B cell (primary cell): ENCODE measurements around the gene UBR2. TPM values are rescaled to one million over a fixed set of nuclear protein-coding genes. Genes with fewer than 3 reads are reported as not detected.

Experiments
- ATAC-seq: fragments of 200-7000 bp; cut with Tn5 transposase; one replicate; pipeline ENCODE4 v1.10.0; 2021; ENCODE audit warnings: low read depth, mild to moderate bottlenecking, moderate number of reproducible peaks, moderate library complexity
- CTCF ChIA-PET: fragments of 350-600 bp; sonication (Branson Sonifier 250); formaldehyde crosslinking; loops from one replicate; lab custom pipeline; 2021; ENCODE audit warnings: antibody characterized with exemption, inconsistent platforms; lab: Charles Lee
- POLR2A ChIA-PET: fragments of 350-600 bp; sonication (Branson Sonifier 250); formaldehyde crosslinking; loops from one replicate; lab custom pipeline; 2021; ENCODE audit warnings: antibody characterized with exemption; lab: Charles Lee
- DNase-seq: peaks from one replicate; pipeline ENCODE4 v3.0.0; 2013
- H2AFZ ChIP-seq: 2 replicates; pipeline ENCODE4 v1.6.1; 2012; ENCODE audit warnings: mild to moderate bottlenecking, low read depth, low read length; ENCODE audit not compliant: insufficient read depth, poor library complexity, severe bottlenecking
- H3K27ac ChIP-seq, 2 donors: 1 replicate in 1 of 2; 2 replicates in 1 of 2; pipeline ENCODE4 v1.5.1; 2012 to 2013; ENCODE audit warnings: low read length in 2 of 2, mild to moderate bottlenecking in 2 of 2, moderate library complexity in 1 of 2
- H3K27me3 ChIP-seq, 4 experiments: fragments of 200-600 bp in 1 of 4; sonication (generic) in 1 of 4; replicated peaks in 1 of 4; 1 replicate in 2 of 4; 2 replicates in 2 of 4; pipeline versions ENCODE4 v1.6.1 to v1.7.0; 2013 to 2016; ENCODE audit warnings: low read length in 3 of 4, mild to moderate bottlenecking in 2 of 4, mixed read lengths in 1 of 4, moderate library complexity in 1 of 4; ENCODE audit not compliant: insufficient read depth in 4 of 4, control insufficient read depth in 3 of 4; ENCODE audit errors: control extremely low read depth in 1 of 4
- H3K36me3 ChIP-seq, 2 experiments: replicated peaks in 1 of 2; 1 replicate in 1 of 2; 2 replicates in 1 of 2; pipeline versions ENCODE4 v1.6.1 to v1.7.1; 2013; ENCODE audit warnings: low read length in 1 of 2; ENCODE audit not compliant: insufficient read depth in 2 of 2, control insufficient read depth in 1 of 2; ENCODE audit errors: control extremely low read depth in 1 of 2, extremely low read depth in 1 of 2
- H3K4me1 ChIP-seq, 2 donors: fragments of 200-600 bp in 1 of 2; sonication (generic) in 1 of 2; 1 replicate in 1 of 2; 2 replicates in 1 of 2; pipeline versions ENCODE4 v1.5.1 to v1.6.1; 2013 to 2017; ENCODE audit warnings: low read length in 2 of 2; ENCODE audit not compliant: control insufficient read depth in 2 of 2, insufficient read depth in 2 of 2
- H3K4me2 ChIP-seq: replicated peaks from 2 replicates; pipeline ENCODE3; 2012; ENCODE audit warnings: mild to moderate bottlenecking, low read depth, low read length; ENCODE audit not compliant: poor library complexity, severe bottlenecking
- H3K4me3 ChIP-seq, 5 experiments: fragments of 200-600 bp in 1 of 5; sonication (generic) in 1 of 5; 1 replicate in 3 of 5; 2 replicates in 2 of 5; pipeline versions ENCODE4 v1.5.1 to v1.7.0; 2011 to 2016; ENCODE audit warnings: low read length in 4 of 5, mild to moderate bottlenecking in 4 of 5, low read depth in 2 of 5, control low read depth in 1 of 5, moderate library complexity in 1 of 5; ENCODE audit not compliant: insufficient read depth in 1 of 5; ENCODE audit errors: control extremely low read depth in 1 of 5, extremely low read depth in 1 of 5
- H3K79me2 ChIP-seq: fragments of 200-600 bp; sonication (generic); one replicate; pipeline ENCODE4 v1.6.0; 2016; ENCODE audit warnings: low read length; ENCODE audit not compliant: control insufficient read depth, insufficient read depth
- H3K9ac ChIP-seq: fragments of 200-600 bp; sonication (generic); 2 replicates; pipeline ENCODE4 v1.6.1; 2017; ENCODE audit warnings: mild to moderate bottlenecking, low read length, moderate library complexity
- H3K9me3 ChIP-seq, 3 donors: one replicate each; pipeline versions ENCODE4 v1.6.1 to v1.7.1; 2013; ENCODE audit warnings: low read length in 2 of 3; ENCODE audit not compliant: control insufficient read depth in 2 of 3, insufficient read depth in 1 of 3; ENCODE audit errors: control extremely low read depth in 1 of 3
- H4K20me1 ChIP-seq: 2 replicates; pipeline ENCODE4 v1.6.0; 2012; ENCODE audit warnings: mild to moderate bottlenecking, low read length; ENCODE audit not compliant: insufficient read depth, control insufficient read depth, poor library complexity, severe bottlenecking
- H3K27ac Mint-ChIP-seq: one replicate; pipeline ENCODE4 v1.8.0; 2021; ENCODE audit warnings: mixed read lengths
- H3K27me3 Mint-ChIP-seq: one replicate; pipeline ENCODE4 v1.8.0; 2021; ENCODE audit warnings: mixed read lengths
- H3K4me1 Mint-ChIP-seq: one replicate; pipeline ENCODE4 v1.8.0; 2021; ENCODE audit warnings: mixed read lengths
- H3K4me3 Mint-ChIP-seq: one replicate; pipeline ENCODE4 v1.8.0; 2021; ENCODE audit warnings: mixed read lengths
- H3K9me3 Mint-ChIP-seq: one replicate; pipeline ENCODE4 v1.8.0; 2022; ENCODE audit warnings: mixed read lengths; ENCODE audit not compliant: insufficient read depth
- CTCF ChIP-seq: fragments of 200-600 bp; IDR thresholded peaks from one replicate; pipeline ENCODE4 v1.8.0; 2022; ENCODE audit warnings: antibody characterized with exemption, mild to moderate bottlenecking
- EZH2 ChIP-seq: IDR thresholded peaks from 2 replicates; pipeline ENCODE4 v1.6.1; 2012; ENCODE audit warnings: borderline replicate concordance, low read depth, mild to moderate bottlenecking, moderate library complexity, low read length; ENCODE audit not compliant: insufficient read depth, poor library complexity, severe bottlenecking
- WGBS: methylation state at CpG from one replicate; pipeline ENCODE4 v1.1.5; 2013; ENCODE audit warnings: missing lambda C conversion rate; ENCODE audit not compliant: insufficient coverage; 5-methylcytosine and 5-hydroxymethylcytosine counted together
- intact Hi-C: fragments of 100-400 bp; cut with micrococcal nuclease; formaldehyde crosslinking; loops from one replicate; pipeline ENCODE4 v1.10.0; 2022
- polyA plus RNA-seq: library from polyadenylated mRNA; depleted of rRNA; stranded (reverse); fragments of >200 nt; gene quantifications from 2 replicates; pipeline ENCODE4 v1.2.3, GENCODE V29; 2012
- total RNA-seq, 2 donors: library from RNA; stranded (reverse); fragments of 120-200 nt in 1 of 2; gene quantifications; 1 replicate in 1 of 2; 2 replicates in 1 of 2; pipeline versions ENCODE4 v1.2.3 to v1.2.4, GENCODE V29; 2013 to 2022

The UBR2 gene
- total and polyA plus RNA-seq, 2 donors (not counting 1 experiment from before 2014, with no cell fraction given): 9.7 to 56.2 TPM

DNA sequence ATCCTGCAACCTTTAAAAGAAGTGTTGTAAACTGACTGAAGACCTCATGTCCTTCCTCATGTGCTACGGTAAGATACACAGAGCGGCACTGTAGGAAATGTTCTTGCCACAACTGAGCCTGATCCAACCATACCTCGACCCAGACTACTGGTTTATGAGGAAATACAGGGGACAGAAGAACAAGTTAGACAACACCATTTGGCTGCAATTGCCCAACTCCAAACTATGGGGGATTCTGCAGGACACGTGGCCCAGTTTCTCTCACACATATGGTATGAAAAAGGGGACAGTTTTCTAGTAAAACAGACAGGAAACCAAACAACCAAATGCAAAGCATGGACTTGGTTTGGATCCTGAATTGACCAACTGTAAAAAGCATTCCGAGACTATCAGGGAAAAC lies 148.1 kb downstream of the UBR2 start:
- no CpG with 5 or more reads among the region's 5 CpGs for WGBS
- Histone ChIP-seq H3K9ac (no peak overlapping the region), H4K20me1 (no peaks in the 10 kb centered on the region), H3K4me3 (no peak overlapping the region), H3K27ac (no peak overlapping the region), H2AFZ (no peak overlapping the region), H3K9me3 (peaks cover 0 to 9% (median 8%) of the 10 kb centered on the region in 3 donors), H3K79me2 (no peaks in the 10 kb centered on the region), H3K36me3 (no peaks in the 10 kb centered on the region), H3K4me2 (no peak overlapping the region), H3K27me3 (peaks cover 0 to 3% (median 1%) of the 10 kb centered on the region in 4 experiments), H3K4me1 (no peaks in the 10 kb centered on the region)
- Mint-ChIP-seq H3K9me3 (peaks cover 3% of the 10 kb centered on the region), H3K4me3 (no peak overlapping the region), H3K4me1 (no peaks in the 10 kb centered on the region), H3K27ac (no peak overlapping the region), H3K27me3 (peaks cover 8% of the 10 kb centered on the region)
- ChIA-PET CTCF (no interaction called here), POLR2A (no interaction called here)
- DNase-seq: no peak
- no peak for ATAC-seq
- TF ChIP-seq CTCF: no peak
- no peak for TF ChIP-seq EZH2
- intact Hi-C loops: no loop called here

DNA sequence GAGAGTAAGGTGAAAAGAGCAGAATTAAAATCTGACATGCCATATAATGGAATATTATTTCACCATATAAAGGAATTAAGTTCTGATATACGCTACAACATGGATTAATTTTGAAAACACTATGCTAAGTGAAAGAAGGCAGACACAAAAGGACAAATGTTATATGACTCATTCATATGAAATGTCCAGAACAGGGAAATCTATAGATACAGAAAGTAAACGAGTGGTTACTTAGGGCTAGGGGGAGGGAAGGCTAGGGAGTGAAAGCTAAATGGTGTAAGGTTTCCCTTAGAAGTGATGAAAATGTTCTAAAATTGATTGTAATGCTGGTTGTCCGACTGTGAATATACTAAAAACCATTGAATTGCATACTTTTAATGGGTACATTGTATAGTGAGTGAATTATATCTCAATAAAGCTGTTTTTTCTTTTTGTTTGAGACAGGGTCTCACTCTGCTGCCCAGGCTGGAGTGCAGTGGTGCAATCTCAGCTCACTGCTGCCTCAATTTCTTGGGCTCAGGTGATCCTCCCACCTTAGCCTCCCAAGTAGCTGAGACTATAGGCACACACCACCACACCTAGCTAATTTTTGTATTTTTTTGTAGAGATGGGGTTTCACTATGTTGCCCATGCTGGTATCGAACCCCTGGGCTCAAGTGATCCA lies 150.4 kb downstream of the UBR2 start:
- DNase-seq: no peak
- H3K27me3 Mint-ChIP-seq: peaks cover 3% of the 10 kb centered on the region
- intact Hi-C loops: no loop called here
- H3K9me3 Mint-ChIP-seq: peaks cover 3% of the 10 kb centered on the region
- H3K4me1 Mint-ChIP-seq: no peaks in the 10 kb centered on the region
- no peaks in the 10 kb centered on the region for H3K4me1 ChIP-seq
- WGBS: 100% methylated on average over 1 of the region's 4 CpGs
- H3K9ac ChIP-seq: no peak overlapping the region
- no peak overlapping the region for H2AFZ ChIP-seq
- no peak overlapping the region for H3K4me3 Mint-ChIP-seq
- H3K4me3 ChIP-seq: no peak overlapping the region
- no peak for TF ChIP-seq EZH2
- no peak overlapping the region for H3K27ac Mint-ChIP-seq
- ChIA-PET POLR2A (no interaction called here), CTCF (interaction anchor here (0.9 to 1.7 kb wide), 2 partner anchors 12 to 52 kb away, joined by 3 to 5 read pairs; no protein-coding TSS in a partner anchor)
- no peaks in the 10 kb centered on the region for H3K36me3 ChIP-seq
- no peak for ATAC-seq
- H3K27me3 ChIP-seq: peaks cover 0 to 3% (median 0%) of the 10 kb centered on the region in 4 experiments
- H3K79me2 ChIP-seq: no peaks in the 10 kb centered on the region
- H4K20me1 ChIP-seq: no peaks in the 10 kb centered on the region
- no peak overlapping the region for H3K4me2 ChIP-seq
- H3K9me3 ChIP-seq: peaks cover 0 to 9% (median 8%) of the 10 kb centered on the region in 3 donors
- no peak overlapping the region for H3K27ac ChIP-seq
